Activated CD4-positive, alpha-beta T cell treated with anti-CD3 and anti-CD28 coated beads for 24 hours (primary cell): ENCODE results near the gene RNF4.
"Not testable (repeated sequence)": the region's sequence is repeated elsewhere in the genome, so short reads cannot be mapped to it uniquely, and the experiment has no call there.

Source experiments
- DNase-seq, 2 donors: peaks; one replicate each; pipeline ENCODE4 v3.0.0-alpha.2; 2020; ENCODE audit warnings: low read depth in 2 of 2

Gene RNF4

GRCh38 chr4:2534904-2535375 is 66.0 kb downstream of the RNF4 start:
- no peak for DNase-seq

GRCh38 chr4:2535376-2536192 is 66.7 kb downstream of the RNF4 start:
- peak; percentile 21 to 24 for DNase-seq

- DNase-seq, result peak; percentile 95 to 96
Observed at GRCh38 chr4:2536193-2537010, 67.5 kb downstream of the RNF4 start, which contains the start of gene FAM193A. FAM193A (plus strand) TSS chr4:2536647; CDS start chr4:2536916, 269 bp downstream.

GRCh38 chr4:2537011-2537830 is 68.3 kb downstream of the RNF4 start:
- DNase-seq, result peak; percentile 23 to 31

GRCh38 chr4:2543580-2544191 is 74.8 kb downstream of the RNF4 start:
- not testable (repeated sequence) for DNase-seq

- DNase-seq, result no peak
Observed at GRCh38 chr4:2545321-2546013, 76.6 kb downstream of the RNF4 start.

- no peak for DNase-seq
Observed at GRCh38 chr4:2546286-2546823, 77.4 kb downstream of the RNF4 start.

- DNase-seq, result not testable (repeated sequence)
Observed at GRCh38 chr4:2546961-2547691, 78.2 kb downstream of the RNF4 start.

GRCh38 chr4:2551118-2551517 is 82.2 kb downstream of the RNF4 start:
- no peak for DNase-seq

- DNase-seq, result no peak
Observed at GRCh38 chr4:2552806-2553205, 83.9 kb downstream of the RNF4 start.

- no peak for DNase-seq
Observed at GRCh38 chr4:2558301-2558700, 89.4 kb downstream of the RNF4 start.

GRCh38 chr4:2560167-2560566 is 91.3 kb downstream of the RNF4 start:
- DNase-seq, result no peak
